GM10266 (cell line): Measurements from ENCODE around the gene FHDC1.

Experiments used
- DNase-seq: peaks from one replicate; pipeline ENCODE4 v3.0.0; 2012; ENCODE audit errors: extremely low spot score
- CTCF ChIP-seq: IDR thresholded peaks from 2 replicates; pipeline ENCODE4 v1.5.1; 2012; ENCODE audit warnings: mild to moderate bottlenecking, low read depth; ENCODE audit not compliant: control insufficient read depth, insufficient read depth; ENCODE audit errors: missing control alignments

FHDC1 gene

GRCh38 chr4:153021276-153021675, 85.2 kb downstream of the FHDC1 start:
- no peak for DNase-seq

GRCh38 chr4:153022241-153022715, 86.2 kb downstream of the FHDC1 start:
- no peak for TF ChIP-seq CTCF
- DNase-seq = no peak

More at GRCh38 chr4:153021276-153021675, 85.2 kb downstream of the FHDC1 start:
- no peak for TF ChIP-seq CTCF

GRCh38 chr4:153023139-153023538, 87.0 kb downstream of the FHDC1 start:
- TF ChIP-seq CTCF = no peak
- DNase-seq = no peak

- TF ChIP-seq CTCF = no peak
- DNase-seq = no peak
These were observed 87.7 kb downstream of the FHDC1 start for GRCh38 chr4:153023692-153024394.

- no peak for TF ChIP-seq CTCF
- no peak for DNase-seq
These were observed 88.3 kb downstream of the FHDC1 start for GRCh38 chr4:153024466-153024865.

GRCh38 chr4:153025406-153025805, 89.3 kb downstream of the FHDC1 start:
- DNase-seq = no peak
- no peak for TF ChIP-seq CTCF

- no peak for TF ChIP-seq CTCF
- DNase-seq = no peak
These were observed 90.6 kb downstream of the FHDC1 start for GRCh38 chr4:153026591-153027346.
